ENCODE data around the gene COPG2. TPM values are rescaled to one million over a fixed set of nuclear protein-coding genes. Genes with fewer than 3 reads are reported as not detected.

Gene COPG2
- total and polyA plus RNA-seq, 2 of the 8 experiments (the other 6 are each of a cell fraction or from before 2014, with no cell fraction given), result 50.3 to 53.1 TPM

- CTCF ChIA-PET (ENCODE audit: partially characterized antibody), result no interaction called here
- no peak overlapping the region for H3K14ac ChIP-seq (ENCODE audit: insufficient read length)
- TF ChIP-seq CTCF (IDR thresholded peaks at IDR 0.05; ENCODE audit: control extremely low read depth in 1 of 3, insufficient read depth in 1 of 3, low read depth in 1 of 3, low read length in 3 of 3), result no peak
- TF ChIP-seq EZH2 (IDR thresholded peaks at IDR 0.05; ENCODE audit: low read depth, low read length, severe bottlenecking), result no peak
- no peak for TF ChIP-seq EGR1 (IDR thresholded peaks at IDR 0.05; ENCODE audit: borderline replicate concordance, low read depth, low read length)
- no peak for TF ChIP-seq RXRA (IDR thresholded peaks at IDR 0.05; ENCODE audit: insufficient read depth, low read depth, low read length)
- no peak for TF ChIP-seq GABPA (IDR thresholded peaks at IDR 0.05; ENCODE audit: borderline replicate concordance, insufficient read depth, low read length)
- TF ChIP-seq CEBPB (IDR thresholded peaks at IDR 0.05; ENCODE audit: low read depth, low read length), result no peak
Measured at GRCh38 chr7:130655286-130655685, 13.3 kb downstream of the COPG2 start.

More at GRCh38 chr7:130655286-130655685, 13.3 kb downstream of the COPG2 start:
- H3K9ac ChIP-seq (replicated peaks in 1 of 4; ENCODE audit: extremely low read depth in 1 of 4, low read depth in 3 of 4, low read length in 3 of 4), result no peak overlapping the region
- no peak overlapping the region for H2BK15ac ChIP-seq (ENCODE audit: low read length)
- 86% methylated on average over 4 of the region's 4 CpGs; no CpG with 5 or more reads in 1 of the 2 experiments for WGBS, 2 experiments (ENCODE audit: extremely low coverage in 1 of 2, insufficient coverage in 1 of 2, insufficient read length in 1 of 2, insufficient replicate concordance in 2 of 2, low coverage in 1 of 2, low lambda C conversion rate in 2 of 2, missing lambda C conversion rate in 1 of 2)
- H3K4ac ChIP-seq (replicated peaks; ENCODE audit: insufficient read length, low read depth, low read length), result no peak overlapping the region
- no peak overlapping the region for H4K91ac ChIP-seq (replicated peaks; ENCODE audit: insufficient read length, low read length)
- H3K56ac ChIP-seq (replicated peaks; ENCODE audit: insufficient read length, low read depth, low read length), result no peak overlapping the region
- no peaks in the 10 kb centered on the region for H3K79me2 ChIP-seq (ENCODE audit: control insufficient read depth in 1 of 2, insufficient read depth in 2 of 2, low read length in 2 of 2)
- H2BK20ac ChIP-seq (ENCODE audit: low read length), result no peak overlapping the region
- H2AK5ac ChIP-seq (ENCODE audit: low read depth, low read length), result no peak overlapping the region
- H3K23ac ChIP-seq (ENCODE audit: insufficient read length), result no peak overlapping the region
- no peak overlapping the region for H4K8ac ChIP-seq (ENCODE audit: extremely low read depth, insufficient read depth, low read length)
- H3K4me1 ChIP-seq (replicated peaks in 1 of 4; ENCODE audit: control insufficient read depth in 3 of 4, insufficient read depth in 4 of 4, low read length in 3 of 4), result no peaks in the 10 kb centered on the region
- no peak overlapping the region for H3K27ac ChIP-seq (ENCODE audit: low read depth, low read length)
- H3K9me3 ChIP-seq (ENCODE audit: insufficient read depth in 2 of 2, low read depth in 1 of 2, low read length in 1 of 2), result no peaks in the 10 kb centered on the region
- no peaks in the 10 kb centered on the region for H3K79me1 ChIP-seq (ENCODE audit: low read depth, low read length)
- POLR2A ChIA-PET (ENCODE audit: partially characterized antibody), result no interaction called here
- H4K5ac ChIP-seq (ENCODE audit: insufficient read length, low read depth, low read length), result no peak overlapping the region
- H2AFZ ChIP-seq (ENCODE audit: low read length), result no peak overlapping the region
- H3K18ac ChIP-seq (ENCODE audit: extremely low read depth, low read length), result no peak overlapping the region
- no peaks in the 10 kb centered on the region for H4K20me1 ChIP-seq (replicated peaks in 1 of 2; ENCODE audit: control insufficient read depth in 1 of 2, insufficient read depth in 2 of 2, low read length in 2 of 2)
- H3K23me2 ChIP-seq (ENCODE audit: low read depth, low read length), result no peaks in the 10 kb centered on the region
- DNase-seq (ENCODE audit: low read depth in 1 of 2, low spot score in 2 of 2) (no peak), FAIRE-seq (no peak)
- H2BK5ac ChIP-seq (ENCODE audit: low read depth, low read length), result no peak overlapping the region
- no peak overlapping the region for H2BK12ac ChIP-seq (ENCODE audit: low read depth, low read length)
- H3K4me3 ChIP-seq (ENCODE audit: extremely low read depth in 1 of 4, insufficient read depth in 2 of 4, low read depth in 3 of 4, low read length in 4 of 4), result no peak overlapping the region
- H2BK120ac ChIP-seq (replicated peaks; ENCODE audit: low read depth, low read length), result no peak overlapping the region
- H3K36me3 ChIP-seq (ENCODE audit: control insufficient read depth in 2 of 4, insufficient read depth in 4 of 4, low read length in 3 of 4), result peaks cover 0 to 21% (median 3%) of the 10 kb centered on the region in 4 experiments; a peak in 3 of 8 replicates
- H3K27me3 ChIP-seq (replicated peaks in 1 of 4; ENCODE audit: control insufficient read depth in 3 of 4, extremely low read depth in 1 of 4, insufficient read depth in 3 of 4, low read length in 3 of 4), result no peaks in the 10 kb centered on the region
- no peak overlapping the region for H3K4me2 ChIP-seq (ENCODE audit: insufficient read depth in 1 of 2, low read depth in 2 of 2, low read length in 2 of 2)

All from H1 (cell line).